ENCODE measurements around the gene TAX1BP3.

TAX1BP3 gene

GRCh38 chr17:3622977-3623594, 45.3 kb downstream of the TAX1BP3 start:
- DNase-seq: no peak

GRCh38 chr17:3621146-3621720, 47.1 kb downstream of the TAX1BP3 start:
- no peak for DNase-seq

- DNase-seq: no peak
These were observed 53.1 kb downstream of the TAX1BP3 start for GRCh38 chr17:3615160-3615870.

- DNase-seq: no peak
These were observed 55.3 kb downstream of the TAX1BP3 start for GRCh38 chr17:3613124-3613523.
